ENCODE measurements around the gene ATP13A2. TPM values are rescaled to one million over a fixed set of nuclear protein-coding genes. Genes with fewer than 3 reads are reported as not detected.

Gene ATP13A2
- polyA plus RNA-seq, 12 donors: 11.8 to 36.6 (median 17.3) TPM; not detected in 1

Other genes with a start within 250 kb of the ATP13A2 start
- gene RNU1-2, start 115.9 kb downstream of the ATP13A2 start, polyA plus RNA-seq (ENCODE audit: insufficient read length in 12 of 12): not detected
- 10 to 100 TPM in 11 of 12 donors, not detected in 1; 13.3 to 46.0 (median 18.7) TPM for gene CROCC, start 90.0 kb downstream of the ATP13A2 start, polyA plus RNA-seq (ENCODE audit: insufficient read length in 12 of 12)
- gene MFAP2, start 31.3 kb downstream of the ATP13A2 start, polyA plus RNA-seq (ENCODE audit: insufficient read length in 12 of 12): 100 to 1,000 TPM in 2 of 12 donors, 10 to 100 TPM in 9, not detected in 1; 45.3 to 340 (median 72.6) TPM
- 100 to 1,000 TPM in 9 of 12 donors, 10 to 100 TPM in 2, not detected in 1; 67.4 to 139 (median 122) TPM for gene SDHB, start 42.1 kb upstream of the ATP13A2 start, polyA plus RNA-seq (ENCODE audit: insufficient read length in 12 of 12)
- gene PADI2, start 107.5 kb upstream of the ATP13A2 start, polyA plus RNA-seq (ENCODE audit: insufficient read length in 12 of 12): 100 to 1,000 TPM in 5 of 12 donors, 10 to 100 TPM in 7; 28.1 to 807 (median 91.2) TPM
- under 1 TPM in 10 of 12 donors, not detected in 2; 0.15 to 0.76 (median 0.35) TPM for gene PADI1, start 193.2 kb upstream of the ATP13A2 start, polyA plus RNA-seq (ENCODE audit: insufficient read length in 12 of 12)
- gene PADI3, start 237.2 kb upstream of the ATP13A2 start, polyA plus RNA-seq (ENCODE audit: insufficient read length in 12 of 12): under 1 TPM in 2 of 12 donors, not detected in 10; 0.05 to 0.17 TPM

All from muscle of arm (tissue), 12 donors.